Stomach (tissue), 9 donors: ENCODE data around the gene PITPNC1. TPM values are rescaled to one million over a fixed set of nuclear protein-coding genes. Genes with fewer than 3 reads are reported as not detected.
"Not testable (repeated sequence)": the region's sequence is repeated elsewhere in the genome, so short reads cannot be mapped to it uniquely, and the experiment has no call there.

Source experiments
- DNase-seq, 2 donors: peaks; one replicate each; pipeline versions ENCODE4 v3.0.0 to v3.0.0-alpha.2; 2013 to 2019
- H3K27ac ChIP-seq, 5 donors: fragments of 200-600 bp in 4 of 5; sonication (generic) in 4 of 5; one replicate each; pipeline ENCODE4 v1.5.1; 2013 to 2019; ENCODE audit warnings: mild to moderate bottlenecking in 1 of 5, moderate library complexity in 1 of 5
- H3K27me3 ChIP-seq, 3 donors: fragments of 200-600 bp; sonication (generic); one replicate each; pipeline ENCODE4 v1.5.1; 2017 to 2019; ENCODE audit warnings: mixed run types in 1 of 3
- H3K36me3 ChIP-seq, 4 donors: fragments of 200-600 bp; sonication (generic); 1 replicate in 3 of 4; 2 replicates in 1 of 4; pipeline ENCODE4 v1.5.1; 2016 to 2019
- H3K4me1 ChIP-seq, 4 donors: fragments of 200-600 bp; sonication (generic); one replicate each; pipeline ENCODE4 v1.5.1; 2016 to 2019
- H3K4me3 ChIP-seq, 4 donors: fragments of 200-600 bp; sonication (generic) in 3 of 4; one replicate each; pipeline ENCODE4 v1.5.1; 2016 to 2019; ENCODE audit warnings: mild to moderate bottlenecking in 1 of 4
- H3K9me3 ChIP-seq, 4 donors: fragments of 200-600 bp; sonication (generic); one replicate each; pipeline ENCODE4 v1.5.1; 2016 to 2019
- CTCF ChIP-seq, 7 experiments: fragments of 450-650 bp in 4 of 7; fragments of 200-600 bp in 3 of 7; sonication (generic) in 3 of 7; IDR thresholded peaks; one replicate each; pipeline ENCODE4 v1.5.1; 2016 to 2019; ENCODE audit warnings: antibody characterized with exemption in 7 of 7, control low read depth in 2 of 7, mild to moderate bottlenecking in 1 of 7
- EP300 ChIP-seq: sonication (generic); formaldehyde crosslinking; IDR thresholded peaks from one replicate; pipeline ENCODE4 v1.6.1; 2017; ENCODE audit warnings: antibody characterized with exemption
- POLR2A ChIP-seq, 4 donors: fragments of 450-650 bp; IDR thresholded peaks; one replicate each; pipeline ENCODE4 v1.6.1; 2016; ENCODE audit warnings: antibody characterized with exemption in 4 of 4, control low read depth in 2 of 4, mild to moderate bottlenecking in 1 of 4, moderate library complexity in 1 of 4
- POLR2AphosphoS5 ChIP-seq, 3 donors: sonication (generic); formaldehyde crosslinking; IDR thresholded peaks; one replicate each; pipeline ENCODE4 v1.6.1; 2016; ENCODE audit warnings: antibody characterized with exemption in 3 of 3
- WGBS, 5 donors: extraction: QIAGEN DNeasy Blood & Tissue Kit in 3 of 5; methylation state at CpG; one replicate each; pipeline versions ENCODE4 v1.1.5 to v1.1.7; 2013 to 2018; 5-methylcytosine and 5-hydroxymethylcytosine counted together
- intact Hi-C: fragments of 100-400 bp; cut with DNase I; formaldehyde crosslinking; loops from one replicate; pipeline ENCODE4 v1.15.1; 2023; ENCODE audit warnings: low total_unique reads
- polyA plus RNA-seq, 3 donors: library from polyadenylated mRNA; stranded (reverse); fragments of 200-250 nt; gene quantifications; one replicate each; pipeline ENCODE4 v1.2.3, GENCODE V29; 2013
- total RNA-seq, 5 donors: library from RNA; depleted of rRNA; stranded (reverse); fragments of >200 nt; gene quantifications; one replicate each; pipeline versions ENCODE4 v1.1.0 to v1.2.3, GENCODE V29; 2014 to 2016
- donor health status: healthy with polysubstance abuse.
- donor health status: Bipolar disorder and iron deficiency.
- donor health status: healthy.

The PITPNC1 gene
- total and polyA plus RNA-seq, 8 donors, result 2.3 to 25.3 (median 14.4) TPM

GRCh38 chr17:67700037-67700724 is 323.1 kb downstream of the PITPNC1 start:
- no peaks in the 10 kb centered on the region for H3K36me3 ChIP-seq
- no peak for DNase-seq
- 68 to 84% (median 81%) methylated on average over 5 of the region's 5 CpGs for WGBS, 5 donors
- intact Hi-C loops, result no loop called here
- H3K9me3 ChIP-seq, result no peaks in the 10 kb centered on the region
- TF ChIP-seq CTCF (IDR thresholded peaks at IDR 0.05), result no peak
- no peak for TF ChIP-seq POLR2AphosphoS5 (IDR thresholded peaks at IDR 0.05)
- no peak for TF ChIP-seq POLR2A (IDR thresholded peaks at IDR 0.05)
- H3K4me3 ChIP-seq, result no peak overlapping the region
- no peak overlapping the region for H3K27ac ChIP-seq
- H3K4me1 ChIP-seq, result no peaks in the 10 kb centered on the region
- H3K27me3 ChIP-seq, result no peaks in the 10 kb centered on the region

- no peak for TF ChIP-seq CTCF (IDR thresholded peaks at IDR 0.05)
- TF ChIP-seq POLR2AphosphoS5 (IDR thresholded peaks at IDR 0.05), result no peak
- TF ChIP-seq POLR2A (IDR thresholded peaks at IDR 0.05), result no peak
- no peak for TF ChIP-seq EP300
- Histone ChIP-seq H3K27ac (no peak overlapping the region), H3K9me3 (no peaks in the 10 kb centered on the region), H3K4me3 (no peak overlapping the region), H3K36me3 (no peaks in the 10 kb centered on the region), H3K4me1 (no peaks in the 10 kb centered on the region), H3K27me3 (no peaks in the 10 kb centered on the region)
- intact Hi-C loops, result no loop called here
- WGBS, 5 donors, result 78 to 96% (median 88%) methylated on average over 1 of the region's 1 CpG
- DNase-seq, result no peak
These were observed 323.6 kb downstream of the PITPNC1 start for GRCh38 chr17:67700725-67701119.

GRCh38 chr17:67702861-67703260 is 325.8 kb downstream of the PITPNC1 start:
- intact Hi-C loops, H3K9me3 ChIP-seq, H3K36me3 ChIP-seq, DNase-seq, H3K4me3 ChIP-seq, H3K4me1 ChIP-seq, H3K27ac ChIP-seq, H3K27me3 ChIP-seq: not testable (repeated sequence)
- WGBS, 5 donors, result 87 to 94% (median 89%) methylated on average over 8 of the region's 8 CpGs

- no peaks in the 10 kb centered on the region for H3K9me3 ChIP-seq
- no peak for TF ChIP-seq EP300
- TF ChIP-seq POLR2A (IDR thresholded peaks at IDR 0.05), result no peak
- TF ChIP-seq CTCF (IDR thresholded peaks at IDR 0.05), result no peak
- TF ChIP-seq POLR2AphosphoS5 (IDR thresholded peaks at IDR 0.05), result no peak
- no peaks in the 10 kb centered on the region for H3K36me3 ChIP-seq
- H3K4me3 ChIP-seq, result no peak overlapping the region
- DNase-seq, result no peak
- 65 to 77% (median 75%) methylated on average over 2 of the region's 2 CpGs for WGBS, 5 donors
- no peaks in the 10 kb centered on the region for H3K4me1 ChIP-seq
- no peak overlapping the region for H3K27ac ChIP-seq
- peaks cover 0 to 5% (median 0%) of the 10 kb centered on the region in 3 donors for H3K27me3 ChIP-seq
- intact Hi-C loops, result no loop called here
These were observed 330.4 kb downstream of the PITPNC1 start for GRCh38 chr17:67707442-67707841.

GRCh38 chr17:67708378-67708777 is 331.3 kb downstream of the PITPNC1 start:
- Histone ChIP-seq H3K27me3 (peaks cover 0 to 5% (median 0%) of the 10 kb centered on the region in 3 donors), H3K4me1 (no peaks in the 10 kb centered on the region), H3K36me3 (no peaks in the 10 kb centered on the region), H3K27ac (no peak overlapping the region), H3K9me3 (no peaks in the 10 kb centered on the region), H3K4me3 (no peak overlapping the region)
- 59 to 74% (median 63%) methylated on average over 3 of the region's 3 CpGs for WGBS, 5 donors
- DNase-seq, result no peak
- no peak for TF ChIP-seq CTCF (IDR thresholded peaks at IDR 0.05)
- TF ChIP-seq POLR2AphosphoS5 (IDR thresholded peaks at IDR 0.05), result no peak
- TF ChIP-seq EP300, result no peak
- TF ChIP-seq POLR2A (IDR thresholded peaks at IDR 0.05), result no peak
- intact Hi-C loops, result no loop called here
